ENCODE results near the gene B3GAT1. TPM values are rescaled to one million over a fixed set of nuclear protein-coding genes. Genes with fewer than 3 reads are reported as not detected.

B3GAT1 gene
- total RNA-seq, 1 experiment from 2014 or later, result 34.3 TPM

GRCh38 chr11:134429106-134429505 lies 17.1 kb upstream of the B3GAT1 start:
- Histone ChIP-seq H3K14ac (ENCODE audit: insufficient read depth, low read length) (no peak overlapping the region), H3K79me1 (ENCODE audit: insufficient read depth, low read depth, low read length, poor library complexity, severe bottlenecking) (no peaks in the 10 kb centered on the region), H4K5ac (ENCODE audit: insufficient read length, low read depth, low read length) (no peak overlapping the region), H3T11ph (ENCODE audit: low read length) (no peak overlapping the region), H3K27ac (ENCODE audit: insufficient read length, low read depth, low read length) (no peak overlapping the region), H2BK5ac (ENCODE audit: insufficient read length, low read length) (no peak overlapping the region), H2BK120ac (ENCODE audit: low read depth, low read length, poor library complexity, severe bottlenecking) (no peak overlapping the region), H2BK20ac (ENCODE audit: low read depth, low read length, poor library complexity, severe bottlenecking) (no peak overlapping the region), H3K4ac (ENCODE audit: low read depth, low read length) (no peak overlapping the region), H3K4me2 (ENCODE audit: insufficient read depth, insufficient read length, low read length) (no peak overlapping the region), H3K9ac (ENCODE audit: extremely low read depth, insufficient read length, low read length) (no peak overlapping the region), H3K56ac (ENCODE audit: insufficient read length, low read depth, low read length) (no peak overlapping the region), H4K91ac (ENCODE audit: insufficient read length, low read depth, low read length) (no peak overlapping the region), H3K4me1 (ENCODE audit: insufficient read depth, low read length) (peaks cover 3% of the 10 kb centered on the region; the same call in 1 of the 2 replicates), H3K9me3 (ENCODE audit: control insufficient read depth, low read depth, low read length) (no peaks in the 10 kb centered on the region), H3K23ac (ENCODE audit: insufficient read length, low read depth, low read length) (no peak overlapping the region), H3K23me2 (ENCODE audit: insufficient read length, low read depth, low read length, poor library complexity, severe bottlenecking) (no peaks in the 10 kb centered on the region), H2AFZ (ENCODE audit: low read length) (no peak overlapping the region), H3K79me2 (ENCODE audit: insufficient read depth, low read length) (no peaks in the 10 kb centered on the region), H3K27me3 (ENCODE audit: insufficient read depth, low read length) (no peaks in the 10 kb centered on the region), H4K8ac (replicated peaks; ENCODE audit: insufficient read length, low read depth, low read length) (no peak overlapping the region), H2BK15ac (ENCODE audit: low read depth, low read length) (no peak overlapping the region), H4K20me1 (ENCODE audit: control insufficient read depth, insufficient read depth, insufficient read length) (no peaks in the 10 kb centered on the region), H3K18ac (ENCODE audit: insufficient read length, low read depth, low read length) (no peak overlapping the region), H2BK12ac (ENCODE audit: insufficient read length, low read depth, low read length) (no peak overlapping the region), H2AK5ac (ENCODE audit: insufficient read length, low read length) (no peak overlapping the region)
- peaks cover 17 to 32% of the 10 kb centered on the region in 2 experiments for H3K4me1 Mint-ChIP-seq
- H3K27me3 Mint-ChIP-seq (ENCODE audit: low read depth), result peaks cover 2% of the 10 kb centered on the region
- no peak for TF ChIP-seq CTCF (conservative IDR thresholded peaks at IDR 0.05)
- no CpG with 5 or more reads among the region's 10 CpGs for WGBS (ENCODE audit: extremely low coverage, insufficient read length, low lambda C conversion rate)
- 0 out of 7 replicates have a peak overlapping the region, but pooled peaks of 1 of the 3 experiments have one; percentile 23 for H3K27ac Mint-ChIP-seq
- peaks cover 0 to 7% (median 7%) of the 10 kb centered on the region in 3 experiments; a peak in 4 of 7 replicates for H3K36me3 Mint-ChIP-seq (ENCODE audit: insufficient read depth in 1 of 3, low read depth in 3 of 3)
- no peak overlapping the region for H3K4me3 Mint-ChIP-seq
- peaks cover 3 to 5% of the 10 kb centered on the region in 2 experiments; a peak in 4 of 5 replicates for H3K9me3 Mint-ChIP-seq
- no peak for DNase-seq
